ENCODE data around the gene UBE2Z. TPM values are rescaled to one million over a fixed set of nuclear protein-coding genes. Genes with fewer than 3 reads are reported as not detected.

Gene UBE2Z
- total and polyA plus RNA-seq, 2 donors (not counting 3 experiments of a cell fraction or from before 2014, with no cell fraction given): 104 to 117 TPM

- Histone ChIP-seq H4K20me1 (replicated peaks; ENCODE audit: control insufficient read depth, extremely low read depth, insufficient read depth, low read length) (peaks cover 3% of the 10 kb centered on the region), H3K4me1 (ENCODE audit: control insufficient read depth, extremely low read depth, insufficient read depth, low read length) (peaks cover 3% of the 10 kb centered on the region), H3K27ac (ENCODE audit: insufficient read depth, low read depth, low read length) (no peak overlapping the region), H3K9me3 (replicated peaks; ENCODE audit: control insufficient read depth, insufficient read depth, low read length) (no peaks in the 10 kb centered on the region), H3K4me3 (replicated peaks in 1 of 3; ENCODE audit: insufficient read depth in 1 of 3, low read depth in 1 of 3, low read length in 3 of 3) (no peak overlapping the region), H3K36me3 (ENCODE audit: control insufficient read depth in 2 of 2, extremely low read depth in 1 of 2, insufficient read depth in 2 of 2, low read length in 2 of 2) (peaks cover 45 to 61% of the 10 kb centered on the region in 2 experiments), H3K27me3 (ENCODE audit: control insufficient read depth in 2 of 2, insufficient read depth in 2 of 2, low read length in 2 of 2) (no peaks in the 10 kb centered on the region), H3K79me2 (ENCODE audit: control insufficient read depth, insufficient read depth, low read length) (peaks cover 5% of the 10 kb centered on the region), H3K9ac (replicated peaks; ENCODE audit: extremely low read depth, insufficient read depth, low read length) (no peak overlapping the region), H2AFZ (ENCODE audit: low read depth, low read length) (no peak overlapping the region), H3K9me1 (replicated peaks; ENCODE audit: control insufficient read depth, extremely low read depth, insufficient read depth, low read length) (no peaks in the 10 kb centered on the region), H3K4me2 (ENCODE audit: insufficient read depth, low read length) (no peak overlapping the region)
- CTCF ChIA-PET: interaction anchor here (0.5 to 5.2 kb wide), 3 partner anchors 10 to 107 kb away, joined by 3 to 25 read pairs (median 3); no protein-coding TSS in a partner anchor
- DNase-seq (ENCODE audit: low read depth, low spot score): no peak
- intact Hi-C loops (cut with micrococcal nuclease): no loop called here
- POLR2A ChIA-PET: interaction anchor here (0.7 kb wide), 1 partner anchor 1232 kb away, joined by 5 read pairs; no protein-coding TSS in a partner anchor
- BruUV-seq (replicated peaks): no TSS peak
- FAIRE-seq: no peak
- dilution Hi-C loops (cut with MboI; ENCODE audit: extremely low pct_ligation_motif_present, low sequenced_read_pairs): no loop called here
- TF ChIP-seq POLR2A (IDR thresholded peaks at IDR 0.05; ENCODE audit: low read depth, low read length) (no peak), POLR2AphosphoS5 (IDR thresholded peaks at IDR 0.05; ENCODE audit: insufficient read depth, low read depth, low read length) (no peak), FOS (IDR thresholded peaks at IDR 0.05; ENCODE audit: borderline replicate concordance, insufficient read depth, low read length) (no peak), MYC (IDR thresholded peaks at IDR 0.05; ENCODE audit: low read depth, low read length) (no peak), MAX (IDR thresholded peaks at IDR 0.05; ENCODE audit: insufficient read depth, insufficient read length) (no peak), EZH2 (IDR thresholded peaks at IDR 0.05; ENCODE audit: borderline replicate concordance, low read depth, low read length, severe bottlenecking) (no peak), JUN (IDR thresholded peaks at IDR 0.05; ENCODE audit: borderline replicate concordance, insufficient read depth, insufficient read length, low read depth) (no peak), CTCF (IDR thresholded peaks at IDR 0.05; ENCODE audit: extremely low read depth in 1 of 2, insufficient read depth in 1 of 2, low read depth in 1 of 2, low read length in 2 of 2) (no peak), GATA2 (IDR thresholded peaks at IDR 0.05; ENCODE audit: insufficient read depth, insufficient read length, low read depth, low read length) (no peak)
Measured at GRCh38 chr17:48925251-48925990, 17.2 kb downstream of the UBE2Z start.

Data from endothelial cell of umbilical vein (primary cell).